AG08395 (cell line): ENCODE measurements around the gene FBXL13.
"Not testable (repeated sequence)": the region's sequence is repeated elsewhere in the genome, so short reads cannot be mapped to it uniquely, and the experiment has no call there.

Experiments
- DNase-seq: peaks from one replicate; pipeline ENCODE4 v3.0.0; 2012; ENCODE audit warnings: mixed read lengths, low spot score

FBXL13 gene

DNA sequence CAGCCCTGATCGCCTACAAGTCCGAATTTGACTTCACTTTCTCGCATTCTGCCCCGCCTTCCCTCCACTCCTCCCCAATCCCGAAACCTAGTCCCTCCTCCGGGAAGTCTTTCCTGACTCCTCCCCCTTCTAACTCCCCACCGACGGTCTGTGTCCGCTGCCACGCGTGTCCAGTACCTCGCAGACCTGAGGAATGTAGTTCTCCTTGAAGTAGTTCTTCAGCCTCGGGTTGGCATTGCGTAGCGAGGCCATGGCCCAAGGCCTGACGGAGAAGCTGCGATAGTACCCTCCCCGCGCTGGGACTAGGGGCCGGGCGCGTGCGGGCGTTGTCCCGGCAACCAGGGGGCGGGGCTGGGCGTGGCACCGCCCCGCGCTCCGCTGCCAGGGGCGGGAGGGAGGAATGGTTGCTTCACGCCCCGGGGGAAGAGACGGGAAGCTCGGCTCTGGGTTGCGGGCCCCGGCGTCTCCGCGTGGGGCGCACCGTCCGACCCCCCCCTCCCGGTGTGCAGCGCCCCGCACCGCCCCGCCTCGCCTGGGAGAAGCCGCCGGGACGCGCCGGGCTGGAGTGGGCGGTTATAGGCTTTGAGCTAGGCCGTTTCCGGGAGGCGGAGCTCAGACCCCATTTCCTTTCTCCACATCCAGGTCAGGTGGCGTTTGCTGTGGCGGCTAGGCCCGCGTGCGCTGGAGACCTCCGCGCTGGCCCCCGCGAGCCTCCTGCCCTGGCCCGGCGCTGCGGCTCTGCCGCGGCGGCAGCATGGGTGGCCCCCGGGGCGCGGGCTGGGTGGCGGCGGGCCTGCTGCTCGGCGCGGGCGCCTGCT lies at the start of gene FBXL13, which contains the start of gene ARMC10:
Gene FBXL13 (minus strand): TSS at position 278 of the 818 bp plus-strand sequence.
Gene ARMC10 (plus strand): TSS at position 622 of the 818 bp plus-strand sequence. CDS start 133 bp downstream, at position 755.
- DNase-seq, result peak; percentile 91

DNA sequence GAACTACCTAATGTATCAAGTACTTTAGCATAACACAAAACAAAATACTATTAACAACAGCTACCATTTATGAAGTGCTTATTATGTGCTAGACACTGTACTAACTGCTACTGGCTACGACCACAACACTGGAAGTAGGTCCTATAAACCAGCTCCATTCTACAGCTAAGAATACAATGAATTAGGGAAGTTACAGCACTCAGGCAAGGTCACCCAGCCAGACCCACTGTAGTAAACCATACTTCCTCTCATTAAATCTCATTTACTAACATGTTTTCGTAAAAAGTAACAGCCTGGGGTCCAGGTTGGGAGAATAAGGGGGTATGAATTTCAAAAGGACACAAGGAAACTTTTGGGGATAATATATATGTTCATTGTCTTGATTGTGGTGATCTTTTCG lies 48.9 kb upstream of the FBXL13 start:
- DNase-seq, result no peak

DNA sequence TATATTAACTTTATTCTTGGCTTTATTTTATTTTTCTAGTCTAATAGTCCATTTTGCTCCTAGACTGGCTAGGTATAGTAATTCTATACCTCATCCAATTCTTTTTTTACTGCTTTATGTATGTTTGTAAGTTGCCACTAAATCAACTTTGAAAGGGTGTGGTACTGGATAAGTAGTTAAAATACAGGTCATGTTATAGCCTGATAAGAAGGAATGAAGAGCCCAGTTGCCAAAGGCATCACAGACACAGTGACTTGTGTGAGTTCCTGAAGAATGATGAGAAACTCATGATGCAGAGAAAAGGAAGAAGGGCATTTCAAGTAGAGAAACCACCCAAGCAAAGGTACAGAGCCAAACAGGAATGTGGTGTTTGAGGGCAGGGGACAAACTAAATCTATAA lies 47.0 kb upstream of the FBXL13 start:
- no peak for DNase-seq

DNA sequence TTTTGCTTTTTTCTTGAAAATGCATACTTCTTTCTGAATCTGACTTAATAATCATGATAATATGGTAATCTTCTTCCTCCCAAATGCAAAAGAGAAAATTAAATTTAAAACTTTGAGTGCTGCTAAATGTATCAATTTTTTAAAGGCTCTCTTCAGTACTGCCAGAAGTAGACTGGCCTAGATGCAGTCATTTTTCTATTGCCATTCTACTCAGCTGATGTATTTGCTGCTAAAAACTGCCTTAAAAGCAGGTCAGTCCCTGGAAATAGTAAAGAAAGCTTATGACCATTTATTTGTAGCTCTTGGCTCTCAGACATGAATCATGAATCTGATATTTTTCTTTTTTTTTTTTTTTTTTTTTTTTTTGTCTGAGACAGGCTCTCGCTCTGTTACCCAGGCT lies 45.8 kb upstream of the FBXL13 start:
- DNase-seq, result no peak

DNA sequence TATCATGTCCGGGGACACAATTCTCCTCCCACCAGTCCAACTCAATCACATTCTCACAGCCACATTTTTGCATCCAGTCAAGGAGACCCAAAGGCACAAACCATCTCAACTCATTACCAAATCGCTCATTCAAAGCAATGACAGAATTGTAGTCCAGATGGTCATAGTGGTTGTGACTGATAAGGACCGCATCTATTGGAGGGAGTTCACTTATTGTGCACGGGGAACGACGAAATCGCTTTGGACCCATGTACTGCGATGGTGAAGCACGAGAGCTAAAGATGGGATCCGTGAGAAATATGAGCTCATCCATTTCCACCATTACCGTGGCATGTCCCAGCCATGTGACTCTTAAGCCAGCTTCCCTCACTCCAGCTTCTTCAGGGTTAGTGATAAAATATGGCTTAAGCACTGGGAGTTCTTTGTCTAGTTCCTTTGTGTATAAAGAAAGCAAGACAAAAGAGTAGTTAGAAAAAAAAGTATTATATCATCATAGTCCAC lies 45.2 kb upstream of the FBXL13 start:
- no peak for DNase-seq

DNA sequence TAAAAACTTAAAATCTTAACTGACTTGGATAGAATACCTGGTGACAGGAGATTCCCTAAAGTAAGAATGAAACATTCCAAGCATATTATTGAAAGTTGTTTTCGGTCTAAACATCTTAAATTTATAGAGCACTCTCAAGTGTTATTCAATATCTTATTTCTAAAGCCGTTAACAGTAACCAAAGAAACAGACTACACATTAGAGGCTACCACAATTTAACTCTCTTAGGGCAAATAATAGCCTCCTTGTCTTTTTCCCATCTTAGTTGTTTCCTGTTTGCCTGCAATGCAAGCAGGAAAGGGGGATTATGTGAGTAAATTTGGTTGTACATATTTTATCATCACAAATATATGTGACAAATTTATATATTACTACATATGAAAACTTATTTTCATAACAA lies 42.9 kb upstream of the FBXL13 start:
- no peak for DNase-seq

DNA sequence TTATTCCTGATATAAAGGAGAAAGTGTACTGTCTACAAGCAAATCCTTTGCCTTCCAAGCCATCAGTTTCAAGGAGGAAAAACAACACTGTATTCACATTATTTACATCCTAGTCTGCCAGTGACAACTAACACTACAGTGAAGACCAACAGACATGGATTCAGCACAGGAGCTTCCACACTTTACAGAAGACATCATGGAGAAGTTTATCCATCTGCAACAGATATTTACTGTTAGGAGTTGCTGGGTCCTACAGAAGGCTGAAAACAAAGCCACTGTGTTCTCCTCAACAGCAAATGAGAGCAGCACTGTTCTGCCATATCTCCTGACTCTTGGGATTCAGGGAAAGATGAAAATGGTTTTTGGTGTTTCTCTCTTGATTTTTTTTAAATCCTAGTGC lies 42.4 kb upstream of the FBXL13 start:
- no peak for DNase-seq

DNA sequence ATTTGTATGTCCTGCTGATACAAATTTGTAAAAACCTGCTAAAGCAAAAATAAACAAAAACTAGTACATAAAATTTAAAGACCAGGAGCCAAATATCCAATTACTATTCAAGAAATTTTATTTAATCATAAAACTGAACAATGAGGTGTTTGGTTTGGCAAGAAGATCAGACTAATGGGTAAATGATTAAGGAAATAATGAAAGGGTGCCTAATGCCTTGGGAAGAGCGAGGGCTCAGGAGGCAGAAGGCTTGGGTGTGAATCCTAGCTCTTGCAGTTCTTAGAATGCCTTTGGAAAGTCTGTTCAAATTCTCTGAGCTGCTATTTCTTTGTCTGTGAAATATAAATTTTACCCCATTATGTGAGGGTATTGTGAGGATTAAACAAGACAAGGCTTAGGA lies 41.9 kb upstream of the FBXL13 start:
- no peak for DNase-seq

DNA sequence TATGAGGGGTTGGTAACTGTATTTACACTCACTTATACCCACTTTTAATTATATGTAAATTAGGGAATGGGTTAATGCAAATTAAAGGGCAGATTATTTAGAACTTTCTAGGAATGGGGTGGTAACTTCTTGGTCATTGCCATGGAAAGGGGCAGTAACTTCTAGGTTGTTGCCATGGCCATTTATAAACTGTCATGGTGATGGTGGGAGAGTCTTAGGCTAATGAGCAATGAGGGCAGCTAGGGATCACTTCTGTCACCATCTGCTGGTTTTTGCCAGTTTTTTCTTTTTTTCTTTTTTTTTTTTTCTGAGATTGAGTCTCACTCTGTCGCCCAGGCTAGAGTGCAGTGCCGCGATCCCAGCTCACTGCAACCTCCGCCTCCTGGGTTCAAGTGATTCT lies 41.2 kb upstream of the FBXL13 start:
- no peak for DNase-seq

DNA sequence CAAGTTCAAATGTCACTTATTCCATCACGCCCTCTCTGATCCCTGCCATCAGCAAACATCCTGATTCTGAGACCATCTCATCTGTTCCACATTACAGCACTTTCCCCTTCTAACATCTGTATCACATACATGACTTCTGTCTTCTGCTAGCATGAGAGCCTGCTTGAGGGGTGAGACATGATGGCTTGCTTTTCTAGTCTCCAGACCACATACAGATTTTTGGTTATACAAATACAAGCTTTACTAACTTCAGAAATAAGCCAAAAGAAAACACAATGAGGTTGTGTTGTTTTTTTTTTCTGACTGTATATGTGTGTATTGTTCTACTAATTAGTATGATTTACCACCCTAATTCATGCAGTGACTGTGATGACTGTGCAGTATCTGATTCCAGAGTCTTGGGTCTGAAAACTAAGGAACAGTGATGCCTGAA lies 40.0 kb upstream of the FBXL13 start:
- no peak for DNase-seq

DNA sequence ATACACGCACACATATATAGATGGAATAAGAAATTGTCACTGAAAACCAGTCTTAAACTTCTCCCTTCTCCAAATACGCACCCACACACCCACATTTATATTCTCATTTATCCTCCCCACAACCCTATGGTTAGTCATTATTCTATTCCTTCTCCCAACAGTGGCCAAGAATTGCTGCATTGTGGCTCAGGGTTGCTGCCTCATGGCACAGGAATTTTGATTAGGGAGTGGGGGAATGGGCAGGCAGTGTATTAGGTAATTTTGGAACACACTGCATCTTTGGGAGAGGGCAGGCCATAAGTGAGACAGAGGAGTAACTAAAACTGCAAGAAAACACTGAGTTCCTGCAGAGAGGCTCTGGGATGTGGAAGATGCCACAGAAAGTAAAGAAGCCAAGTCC lies 38.6 kb upstream of the FBXL13 start:
- peak; percentile 89 for DNase-seq

DNA sequence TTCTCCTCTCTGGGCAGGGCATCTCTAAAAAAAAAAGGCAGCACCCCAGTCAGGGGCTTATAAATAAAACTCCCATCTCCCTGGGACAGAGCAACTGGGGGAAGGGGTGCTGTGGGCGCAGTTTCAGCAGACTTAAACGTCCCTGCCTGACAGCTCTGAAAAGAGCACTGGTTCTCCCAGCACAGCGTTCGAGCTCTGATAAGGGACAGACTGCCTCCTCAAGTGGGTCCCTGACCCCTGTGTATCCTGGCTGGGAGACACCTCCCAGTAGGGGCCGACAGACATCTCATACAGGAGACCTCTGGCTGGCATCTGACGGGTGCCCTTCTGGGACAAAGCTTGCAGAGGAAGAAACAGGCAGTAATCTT lies 32.1 kb upstream of the FBXL13 start:
- DNase-seq, result not testable (repeated sequence)

DNA sequence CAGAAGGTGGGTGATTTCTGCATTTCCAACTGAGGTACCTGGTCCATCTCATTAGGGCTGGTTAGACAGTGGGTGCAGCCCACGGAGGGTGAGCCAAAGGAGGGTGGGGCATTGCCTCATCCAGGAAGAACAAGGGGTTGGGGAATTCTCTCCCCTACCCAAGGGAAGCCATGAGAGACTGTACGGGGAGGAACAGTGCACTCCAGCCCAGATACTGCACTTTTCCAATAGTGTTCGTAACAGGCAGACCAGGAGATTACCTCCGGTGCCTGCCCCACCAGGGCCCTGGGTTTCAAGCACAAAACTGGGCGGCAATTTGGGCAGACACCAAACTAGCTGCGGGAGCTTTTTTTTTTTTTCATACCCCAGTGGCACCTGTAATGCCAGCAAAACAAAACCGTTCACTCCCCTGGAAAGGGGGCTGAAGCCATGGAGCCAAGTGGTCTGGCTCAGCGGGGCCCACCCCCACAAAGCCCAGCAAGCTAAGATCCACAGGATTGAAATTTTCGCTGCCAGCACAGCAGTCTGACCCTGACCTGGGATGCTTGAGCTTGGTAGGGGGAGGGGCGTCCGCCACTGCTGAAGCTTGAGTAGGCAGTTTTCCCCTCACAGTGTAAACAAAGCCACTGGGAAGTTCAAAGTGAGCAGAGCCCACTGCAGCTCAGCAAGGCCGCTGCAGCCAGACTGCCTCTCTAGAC lies 31.6 kb upstream of the FBXL13 start:
- no peak for DNase-seq

DNA sequence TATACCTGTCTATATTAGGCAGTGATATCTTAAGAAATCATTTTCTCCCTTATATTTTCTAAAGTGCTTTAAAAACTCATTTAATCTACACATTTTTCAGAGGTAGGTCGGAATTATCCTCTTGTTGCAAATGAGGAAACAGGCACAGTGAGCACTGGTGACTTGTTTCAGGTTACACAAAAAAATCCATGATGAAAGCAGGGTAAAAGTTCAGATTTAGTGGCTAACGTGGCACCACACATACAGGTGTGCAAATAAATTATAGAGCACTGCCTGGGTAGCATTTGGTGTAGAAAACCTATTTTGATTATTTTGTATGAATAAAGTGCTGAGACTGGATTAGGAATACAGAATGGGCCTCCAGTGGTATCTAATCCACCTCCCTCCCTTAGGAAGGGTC lies 26.9 kb upstream of the FBXL13 start:
- DNase-seq, result no peak

DNA sequence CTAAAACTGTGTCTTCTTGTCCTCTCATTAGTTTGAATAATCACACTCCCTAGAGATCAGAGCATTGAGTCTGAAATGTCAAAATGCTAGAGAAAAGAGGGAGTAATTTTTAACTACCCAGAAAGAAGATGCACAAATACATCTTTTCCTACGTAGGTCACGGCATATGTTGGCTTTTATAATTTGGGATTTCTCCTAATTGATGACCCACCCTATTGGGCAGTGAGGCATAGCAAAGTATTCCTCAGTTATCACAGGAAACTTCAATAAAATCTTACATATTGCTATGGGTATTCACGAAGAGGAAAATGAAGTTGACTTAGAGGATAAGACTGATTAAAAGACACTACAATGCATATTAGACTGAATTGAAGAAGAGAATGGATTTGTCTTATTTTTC lies 25.8 kb upstream of the FBXL13 start:
- DNase-seq, result no peak

DNA sequence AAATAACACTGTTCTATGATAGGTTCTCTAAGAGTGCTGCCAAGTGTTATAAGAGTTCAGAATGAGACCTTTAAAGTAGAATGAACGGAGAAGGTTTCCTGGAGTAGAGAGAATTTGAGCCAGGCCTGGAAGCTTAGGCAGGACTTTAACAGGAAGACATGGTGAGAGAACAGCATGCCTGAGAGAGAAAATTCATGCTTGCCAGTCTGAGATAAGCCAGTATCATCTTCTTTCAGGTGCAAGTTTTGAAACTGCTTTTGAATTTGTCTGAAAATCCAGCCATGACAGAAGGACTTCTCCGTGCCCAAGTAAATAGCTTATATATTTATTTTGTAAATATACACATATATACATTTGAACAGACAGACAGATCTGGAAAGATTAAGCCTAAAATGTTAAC lies 22.4 kb upstream of the FBXL13 start:
- no peak for DNase-seq

DNA sequence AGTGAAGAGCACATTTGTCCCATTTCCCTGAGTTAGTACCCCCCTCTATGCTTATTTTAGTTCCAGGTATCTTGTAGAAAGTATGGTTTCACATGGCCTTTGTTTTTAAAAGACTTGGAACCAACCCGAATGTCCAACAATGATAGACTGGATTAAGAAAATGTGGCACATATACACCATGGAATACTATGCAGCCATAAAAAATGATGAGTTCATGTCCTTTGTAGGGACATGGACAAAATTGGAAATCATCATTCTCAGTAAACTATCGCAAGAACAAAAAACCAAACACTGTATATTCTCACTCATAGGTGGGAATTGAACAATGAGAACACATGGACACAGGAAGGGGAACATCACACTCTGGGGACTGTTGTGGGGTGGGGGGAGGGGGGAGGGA lies 21.0 kb upstream of the FBXL13 start:
- not testable (repeated sequence) for DNase-seq

DNA sequence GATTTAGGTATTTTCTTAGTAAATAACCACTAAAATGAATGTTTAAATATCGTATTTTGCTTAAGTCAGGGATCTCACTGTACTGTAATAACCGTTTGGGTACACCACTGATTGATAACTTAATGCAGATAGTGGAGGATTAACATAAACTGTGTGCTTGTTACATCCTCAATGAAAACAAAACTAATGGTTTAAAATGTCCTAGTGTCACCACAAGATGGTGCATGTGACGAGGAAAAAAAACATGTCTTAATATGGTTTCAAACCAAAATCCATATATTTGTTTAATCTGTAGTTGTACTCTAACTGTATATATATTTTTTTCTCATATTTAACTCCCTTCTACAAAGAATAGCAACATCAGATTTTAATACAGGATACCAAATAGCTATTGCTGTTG lies 19.5 kb upstream of the FBXL13 start:
- no peak for DNase-seq

DNA sequence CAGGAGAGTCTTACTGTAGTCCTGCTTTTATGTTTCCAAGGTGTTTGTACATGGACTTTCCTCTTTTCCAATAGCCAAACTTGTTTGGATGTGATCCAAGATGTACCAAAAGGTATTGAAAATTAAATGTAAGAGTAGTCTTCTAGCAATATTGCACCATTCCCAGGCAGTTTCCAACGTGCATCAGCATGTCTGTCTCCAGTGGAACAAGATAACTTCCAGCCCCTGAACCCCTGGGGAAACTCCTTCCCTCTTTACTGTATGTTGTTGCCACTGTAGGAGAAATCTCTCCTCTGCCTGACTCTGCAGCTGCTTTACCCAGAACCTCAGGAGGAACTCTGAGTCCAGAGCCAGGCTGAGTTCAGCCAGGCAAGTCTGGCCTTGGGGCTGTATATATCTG lies 18.8 kb upstream of the FBXL13 start:
- DNase-seq, result no peak

DNA sequence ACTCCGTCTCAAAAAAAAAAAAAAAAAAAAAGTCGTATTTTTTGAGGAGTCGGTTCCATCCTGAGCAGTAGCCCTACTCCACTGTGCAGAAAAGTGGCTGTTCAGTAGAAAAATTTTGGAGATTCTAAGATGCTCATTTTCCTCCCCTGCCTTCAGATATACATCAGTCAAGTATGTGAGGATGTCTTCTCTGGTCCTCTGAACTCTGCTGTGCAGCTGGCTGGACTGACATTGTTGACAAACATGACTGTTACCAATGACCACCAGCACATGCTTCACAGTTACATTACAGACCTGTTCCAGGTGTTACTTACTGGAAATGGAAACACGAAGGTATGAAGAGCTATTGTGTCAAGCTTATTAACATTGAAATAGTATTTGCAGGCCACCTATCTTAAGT lies 17.7 kb upstream of the FBXL13 start:
- DNase-seq, result not testable (repeated sequence)

DNA sequence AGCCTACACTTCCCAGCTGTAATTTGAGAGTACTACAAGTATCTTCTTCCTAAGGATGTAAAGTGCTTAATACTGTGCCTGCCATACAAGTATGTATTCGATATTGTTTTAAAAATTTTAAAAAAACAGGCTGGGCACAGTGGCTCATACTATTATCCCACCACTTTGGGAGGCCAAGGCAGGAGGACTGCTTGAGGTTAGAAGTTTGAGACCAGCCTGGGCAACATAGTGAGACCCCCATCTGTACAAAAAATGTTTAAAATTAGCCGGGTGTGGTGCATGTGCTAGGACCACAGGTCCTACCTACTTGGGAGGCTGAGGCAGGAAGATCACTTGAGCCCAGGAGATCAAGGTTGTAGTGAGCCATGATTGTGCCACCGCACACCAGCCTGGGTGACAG lies 8.6 kb upstream of the FBXL13 start:
- no peak for DNase-seq

DNA sequence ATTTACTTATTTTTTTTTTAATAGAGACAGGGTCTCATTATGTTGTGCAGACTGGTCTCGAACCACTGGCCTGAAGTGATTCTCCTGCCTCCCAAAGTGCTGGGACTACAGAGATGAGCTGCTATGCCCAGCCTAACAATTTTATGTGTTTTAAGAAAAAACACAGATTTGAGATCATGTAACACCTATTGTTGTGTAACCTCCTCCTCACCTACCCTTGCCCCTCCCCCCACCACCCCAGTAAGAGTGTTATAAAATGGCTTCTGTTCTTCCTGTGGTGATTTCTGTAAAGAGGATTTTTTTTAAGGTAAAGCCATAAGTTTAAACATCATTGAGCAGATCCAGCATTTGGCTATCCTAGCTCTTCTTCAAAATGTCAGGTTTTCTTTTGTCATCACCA lies 7.9 kb upstream of the FBXL13 start:
- DNase-seq, result no peak

DNA sequence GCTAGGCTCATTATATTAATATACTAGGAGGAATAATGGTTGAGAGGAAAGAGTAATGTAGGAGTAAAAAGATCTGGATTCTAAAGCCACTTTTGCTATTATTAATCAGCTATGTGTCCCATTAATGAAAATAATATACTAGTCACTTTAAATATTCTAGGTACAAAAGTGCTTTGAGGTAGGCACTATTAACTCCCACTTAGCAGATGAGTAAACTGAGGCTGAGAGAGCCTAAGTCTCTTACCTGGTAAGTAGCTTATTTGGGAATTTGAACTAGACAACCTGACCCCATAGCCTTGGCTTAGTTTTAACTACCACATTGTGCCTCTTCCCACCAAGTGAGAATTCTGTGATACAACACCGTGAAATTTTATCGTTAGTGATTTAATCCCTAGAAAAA lies 6.3 kb upstream of the FBXL13 start:
- no peak for DNase-seq
